HG03558 (cell line): Measurements from ENCODE around the gene C10orf67.

Source experiments
- ATAC-seq: cut with Tn5 transposase; IDR thresholded peaks from one replicate; pipeline ENCODE4 v1.9.1; 2021; ENCODE audit warnings: moderate number of reproducible peaks; ENCODE audit not compliant: unreplicated experiment; ENCODE audit errors: extremely low read depth

C10orf67 gene

GRCh38 chr10:23200586-23200985, 144.0 kb downstream of the C10orf67 start:
- ATAC-seq: no peak

GRCh38 chr10:23199768-23200511, 144.7 kb downstream of the C10orf67 start:
- ATAC-seq: no peak

- ATAC-seq: no peak
These were observed 145.4 kb downstream of the C10orf67 start for GRCh38 chr10:23198940-23199767.

GRCh38 chr10:23198610-23198939, 146.0 kb downstream of the C10orf67 start:
- ATAC-seq: no peak

- ATAC-seq: no peak
These were observed 147.2 kb downstream of the C10orf67 start for GRCh38 chr10:23197416-23197861.

GRCh38 chr10:23196915-23197314, 147.7 kb downstream of the C10orf67 start:
- no peak for ATAC-seq

- no peak for ATAC-seq
These were observed 148.6 kb downstream of the C10orf67 start for GRCh38 chr10:23195846-23196600.

- no peak for ATAC-seq
These were observed 149.4 kb downstream of the C10orf67 start for GRCh38 chr10:23194966-23195845.

GRCh38 chr10:23194471-23194965, 150.1 kb downstream of the C10orf67 start:
- no peak for ATAC-seq

- no peak for ATAC-seq
These were observed 151.0 kb downstream of the C10orf67 start for GRCh38 chr10:23193435-23194074.

GRCh38 chr10:23192712-23193434, 151.7 kb downstream of the C10orf67 start:
- no peak for ATAC-seq

- ATAC-seq: no peak
These were observed 152.6 kb downstream of the C10orf67 start, which contains the start of gene PTF1A for GRCh38 chr10:23191764-23192711. PTF1A (plus strand) TSS chr10:23192312; CDS start chr10:23192531, 219 bp downstream.

- no peak for ATAC-seq
These were observed 153.5 kb downstream of the C10orf67 start for GRCh38 chr10:23190872-23191763.

GRCh38 chr10:23189024-23189423, 155.6 kb downstream of the C10orf67 start:
- no peak for ATAC-seq

GRCh38 chr10:23187155-23187554, 157.4 kb downstream of the C10orf67 start:
- no peak for ATAC-seq

GRCh38 chr10:23186697-23187096, 157.9 kb downstream of the C10orf67 start:
- no peak for ATAC-seq
